ENCODE data around the gene FASTK.

DNA sequence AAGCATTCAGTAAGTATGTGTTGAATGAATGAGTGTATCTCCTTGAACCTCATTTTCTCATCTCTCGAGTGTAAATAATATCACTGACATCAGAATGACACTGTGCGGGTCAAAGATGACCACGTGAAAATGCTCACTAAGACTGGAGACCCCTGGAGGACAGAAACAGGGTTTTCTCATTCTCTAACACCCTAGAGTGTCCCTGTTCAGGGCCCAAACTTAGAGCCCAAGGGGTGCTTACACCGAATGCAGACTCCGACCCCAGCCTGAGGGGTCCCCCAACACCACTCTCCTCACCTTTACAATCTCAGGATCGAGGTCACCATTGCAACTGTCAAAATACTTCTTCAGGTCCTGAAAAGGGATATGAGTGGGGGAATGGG, 24.3 kb downstream of the FASTK start:
- TF ChIP-seq EP300 (IDR thresholded peaks at IDR 0.05) = no peak
- TF ChIP-seq, protein P1, sequence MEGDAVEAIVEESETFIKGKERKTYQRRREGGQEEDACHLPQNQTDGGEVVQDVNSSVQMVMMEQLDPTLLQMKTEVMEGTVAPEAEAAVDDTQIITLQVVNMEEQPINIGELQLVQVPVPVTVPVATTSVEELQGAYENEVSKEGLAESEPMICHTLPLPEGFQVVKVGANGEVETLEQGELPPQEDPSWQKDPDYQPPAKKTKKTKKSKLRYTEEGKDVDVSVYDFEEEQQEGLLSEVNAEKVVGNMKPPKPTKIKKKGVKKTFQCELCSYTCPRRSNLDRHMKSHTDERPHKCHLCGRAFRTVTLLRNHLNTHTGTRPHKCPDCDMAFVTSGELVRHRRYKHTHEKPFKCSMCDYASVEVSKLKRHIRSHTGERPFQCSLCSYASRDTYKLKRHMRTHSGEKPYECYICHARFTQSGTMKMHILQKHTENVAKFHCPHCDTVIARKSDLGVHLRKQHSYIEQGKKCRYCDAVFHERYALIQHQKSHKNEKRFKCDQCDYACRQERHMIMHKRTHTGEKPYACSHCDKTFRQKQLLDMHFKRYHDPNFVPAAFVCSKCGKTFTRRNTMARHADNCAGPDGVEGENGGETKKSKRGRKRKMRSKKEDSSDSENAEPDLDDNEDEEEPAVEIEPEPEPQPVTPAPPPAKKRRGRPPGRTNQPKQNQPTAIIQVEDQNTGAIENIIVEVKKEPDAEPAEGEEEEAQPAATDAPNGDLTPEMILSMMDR (IDR thresholded peaks at IDR 0.05) = no peak
